Measurements from ENCODE around the gene TSPAN2. TPM values are rescaled to one million over a fixed set of nuclear protein-coding genes. Genes with fewer than 3 reads are reported as not detected.

The TSPAN2 gene
- total and polyA plus RNA-seq, 2 donors (not counting 3 experiments of a cell fraction or from before 2014, with no cell fraction given): 1.5 to 5.0 TPM

- Histone ChIP-seq H3K9me3 (replicated peaks; ENCODE audit: control insufficient read depth, insufficient read depth, low read length) (no peaks in the 10 kb centered on the region), H2AFZ (ENCODE audit: low read depth, low read length) (no peak overlapping the region), H3K27ac (ENCODE audit: insufficient read depth, low read depth, low read length) (no peak overlapping the region), H3K27me3 (ENCODE audit: control insufficient read depth in 2 of 2, insufficient read depth in 2 of 2, low read length in 2 of 2) (no peaks in the 10 kb centered on the region), H3K4me3 (replicated peaks in 1 of 3; ENCODE audit: insufficient read depth in 1 of 3, low read depth in 1 of 3, low read length in 3 of 3) (no peak overlapping the region), H4K20me1 (replicated peaks; ENCODE audit: control insufficient read depth, extremely low read depth, insufficient read depth, low read length) (no peaks in the 10 kb centered on the region), H3K36me3 (ENCODE audit: control insufficient read depth in 2 of 2, extremely low read depth in 1 of 2, insufficient read depth in 2 of 2, low read length in 2 of 2) (no peaks in the 10 kb centered on the region), H3K79me2 (ENCODE audit: control insufficient read depth, insufficient read depth, low read length) (no peaks in the 10 kb centered on the region), H3K4me2 (ENCODE audit: insufficient read depth, low read length) (no peak overlapping the region), H3K9ac (replicated peaks; ENCODE audit: extremely low read depth, insufficient read depth, low read length) (no peak overlapping the region), H3K4me1 (ENCODE audit: control insufficient read depth, extremely low read depth, insufficient read depth, low read length) (no peaks in the 10 kb centered on the region), H3K9me1 (replicated peaks; ENCODE audit: control insufficient read depth, extremely low read depth, insufficient read depth, low read length) (no peaks in the 10 kb centered on the region)
- BruUV-seq (replicated peaks): no TSS peak
- POLR2A ChIA-PET: interaction anchor here (0.6 kb wide), 1 partner anchor 384 kb away, joined by 3 read pairs; no protein-coding TSS in a partner anchor
- intact Hi-C loops (cut with micrococcal nuclease): loop anchor here (1.0 kb wide), 2 partner anchors 133 to 766 kb away; no protein-coding TSS in a partner anchor
- dilution Hi-C loops (cut with MboI; ENCODE audit: extremely low pct_ligation_motif_present, low sequenced_read_pairs): no loop called here
- peak; percentile 90 for FAIRE-seq
- CTCF ChIA-PET: interaction anchor here (0.7 to 3.7 kb wide), 26 partner anchors 9 to 1134 kb away, joined by 3 to 48 read pairs (median 6); partner anchors contain the start of gene OLFML3
- peak; percentile 25 for DNase-seq (ENCODE audit: low read depth, low spot score)
- no peak for TF ChIP-seq POLR2AphosphoS5 (IDR thresholded peaks at IDR 0.05; ENCODE audit: insufficient read depth, low read depth, low read length)
- TF ChIP-seq EZH2 (IDR thresholded peaks at IDR 0.05; ENCODE audit: borderline replicate concordance, low read depth, low read length, severe bottlenecking): no peak
- no peak for TF ChIP-seq JUN (IDR thresholded peaks at IDR 0.05; ENCODE audit: borderline replicate concordance, insufficient read depth, insufficient read length, low read depth)
- no peak for TF ChIP-seq POLR2A (IDR thresholded peaks at IDR 0.05; ENCODE audit: low read depth, low read length)
- peak; percentile 86 to 88 for TF ChIP-seq CTCF (IDR thresholded peaks at IDR 0.05; ENCODE audit: extremely low read depth in 1 of 2, insufficient read depth in 1 of 2, low read depth in 1 of 2, low read length in 2 of 2)
Observed at GRCh38 chr1:115112496-115113375, 23.4 kb upstream of the TSPAN2 start.

All from endothelial cell of umbilical vein (primary cell).